K562 (cell line): ENCODE measurements around the gene HOXB4. TPM values are rescaled to one million over a fixed set of nuclear protein-coding genes. Genes with fewer than 3 reads are reported as not detected.

Experiments
- ATAC-seq: fragments of 200-7000 bp; cut with Tn5 transposase; 3 replicates; pipeline ENCODE4 v1.9.1; 2020; ENCODE audit warnings: moderate library complexity
- BruUV-seq: library from RNA; stranded (reverse); fragments of 400-500 nt; replicated peaks from 2 replicates; lab custom pipeline; 2021; lab: Mats Ljungman, UMichigan
- CTCF ChIA-PET: fragments of 300-600 bp; formaldehyde crosslinking; extraction: SDS; loops from one replicate; lab custom pipeline; 2021; ENCODE audit warnings: low intra/inter-chr PET ratio; lab: Yijun Ruan, JAX
- POLR2A ChIA-PET: fragments of 300-600, 350-650 bp; sonication (Branson Sonifier 250); formaldehyde crosslinking; extraction: SDS; loops from one replicate; lab custom pipeline; 2021; ENCODE audit warnings: antibody characterized with exemption, inconsistent platforms; lab: Yijun Ruan, JAX
- DNase-seq, 4 experiments: peaks; one replicate each; pipeline versions ENCODE4 v3.0.0 to v3.0.0-alpha.2; 2011 to 2018; ENCODE audit warnings: low spot score in 3 of 4, mixed read lengths in 3 of 4; ENCODE audit errors: extremely low read depth in 1 of 4
- FAIRE-seq: peaks from 2 replicates; lab custom pipeline; 2011; peaks lifted over from hg19 to GRCh38; lab: Jason Lieb, UNC
- H2AFZ ChIP-seq: 2 replicates; pipeline ENCODE4 v1.6.0; 2011; ENCODE audit warnings: low read depth, low read length, control low read depth, inconsistent platforms
- H3K27ac ChIP-seq: fragments of 200-600 bp; 3 replicates; pipeline ENCODE4 v1.8.0; 2011; ENCODE audit warnings: low read depth, mild to moderate bottlenecking, control low read depth, inconsistent platforms, low read length, moderate library complexity, mixed read lengths; ENCODE audit errors: extremely low read depth
- H3K27me3 ChIP-seq, 2 experiments: fragments of 300-600 bp in 1 of 2; 2 replicates in 1 of 2; 3 replicates in 1 of 2; pipeline versions ENCODE4 v1.6.0 to v1.8.0; 2011; ENCODE audit warnings: inconsistent platforms in 2 of 2, low read length in 2 of 2, mild to moderate bottlenecking in 1 of 2, mixed read lengths in 1 of 2, moderate library complexity in 1 of 2; ENCODE audit not compliant: control insufficient read depth in 2 of 2, insufficient read depth in 2 of 2
- H3K36me3 ChIP-seq: fragments of 300-600 bp; 3 replicates; pipeline ENCODE4 v1.8.0; 2011; ENCODE audit warnings: mild to moderate bottlenecking, low read length, inconsistent platforms; ENCODE audit not compliant: control insufficient read depth, insufficient read depth
- H3K4me1 ChIP-seq, 2 experiments: fragments of 200-600 bp in 1 of 2; replicated peaks in 1 of 2; 2 replicates in 1 of 2; 3 replicates in 1 of 2; pipeline versions ENCODE4 v1.5.1 to v1.8.0; 2011; ENCODE audit warnings: inconsistent platforms in 2 of 2, low read length in 2 of 2, mild to moderate bottlenecking in 1 of 2, mixed read lengths in 1 of 2, moderate library complexity in 1 of 2; ENCODE audit not compliant: control insufficient read depth in 2 of 2, insufficient read depth in 2 of 2
- H3K4me2 ChIP-seq: 2 replicates; pipeline ENCODE4 v1.6.1; 2011; ENCODE audit warnings: low read length, control low read depth, inconsistent platforms, mixed read lengths; ENCODE audit not compliant: insufficient read depth
- H3K4me3 ChIP-seq: fragments of 200-600 bp; sonication (generic), shearing (Covaris generic); 2 replicates; pipeline ENCODE4 v1.5.1; 2016; ENCODE audit warnings: control low read depth, inconsistent platforms
- H3K79me2 ChIP-seq: fragments of 200-600 bp; 3 replicates; pipeline ENCODE4 v1.8.0; 2011; ENCODE audit warnings: low read length, inconsistent platforms; ENCODE audit not compliant: control insufficient read depth, insufficient read depth
- H3K9ac ChIP-seq, 2 experiments: 2 replicates each; pipeline versions ENCODE4 v1.6.0 to v1.6.1; 2011; ENCODE audit warnings: low read depth in 2 of 2, low read length in 2 of 2, control low read depth in 1 of 2, inconsistent platforms in 1 of 2, mild to moderate bottlenecking in 1 of 2, mixed read lengths in 1 of 2; ENCODE audit not compliant: insufficient read depth in 1 of 2
- H3K9me1 ChIP-seq: one replicate; pipeline ENCODE4 v1.6.0; 2011; ENCODE audit warnings: inconsistent platforms, mild to moderate bottlenecking, low read length, moderate library complexity; ENCODE audit not compliant: control insufficient read depth, insufficient read depth
- H3K9me3 ChIP-seq: replicated peaks from 2 replicates; pipeline ENCODE4 v1.5.1; 2011; ENCODE audit warnings: low read depth, low read length, inconsistent platforms; ENCODE audit not compliant: control insufficient read depth, insufficient read depth
- H4K20me1 ChIP-seq: replicated peaks from 2 replicates; pipeline ENCODE4 v1.6.1; 2011; ENCODE audit warnings: low read length, inconsistent platforms, mixed read lengths; ENCODE audit not compliant: control insufficient read depth, insufficient read depth
- CTCF ChIP-seq, 3 experiments: IDR thresholded peaks in 2 of 3; conservative IDR thresholded peaks in 1 of 3; 2 replicates each; pipeline ENCODE4 v1.5.1; 2011 to 2012; ENCODE audit warnings: low read length in 3 of 3, mild to moderate bottlenecking in 3 of 3, control low read depth in 2 of 3, improper control_type of control experiment in 1 of 3, inconsistent platforms in 1 of 3, low read depth in 1 of 3, mixed read lengths in 1 of 3, moderate library complexity in 1 of 3; ENCODE audit not compliant: insufficient read depth in 2 of 3
- LEF1 ChIP-seq: fragments of 450-650 bp; IDR thresholded peaks from 2 replicates; pipeline ENCODE4 v1.6.1; 2016; ENCODE audit warnings: mild to moderate bottlenecking
- NFIX ChIP-seq: fragments of 250-450 bp; sonication (Bioruptor Pico); IDR thresholded peaks from 2 replicates; pipeline ENCODE4 v1.4.0; 2020; ENCODE audit warnings: low read depth, mild to moderate bottlenecking, moderate library complexity
- WGBS: fragments of 100-300 bp; shearing (Covaris generic); methylation state at CpG from one replicate; pipeline ENCODE4 v1.1.6; 2016; ENCODE audit warnings: low coverage, mixed read lengths; ENCODE audit not compliant: insufficient coverage; ENCODE audit errors: missing lambda C conversion rate; 5-methylcytosine and 5-hydroxymethylcytosine counted together
- in situ Hi-C: fragments of 300-500 bp; cut with MboI; formaldehyde crosslinking; loops from 4 replicates; pipeline ENCODE4 v1.15.0; 2018; ENCODE audit warnings: inconsistent platforms, mixed read lengths
- intact Hi-C: fragments of 100-400 bp; cut with micrococcal nuclease; formaldehyde crosslinking; loops from 2 replicates; pipeline ENCODE4 v1.14.2; 2022
- polyA plus RNA-seq, 8 experiments: library from polyadenylated mRNA; depleted of rRNA in 4 of 8; stranded (reverse) in 5 of 8; unstranded in 3 of 8; fragments of >200 nt; fragmentation: Nextera tagmentation in 2 of 8; fragmentation: Illumina TruSeq in 1 of 8; extraction: Ambion mirVana in 2 of 8; extraction: Trizol in 1 of 8; gene quantifications; 2 replicates each; pipeline versions ENCODE4 v1.2.1 to v1.2.3, GENCODE V29; 2011 to 2014; ENCODE audit warnings: inconsistent platforms in 1 of 8, missing spikeins in 1 of 8
- total RNA-seq, 7 experiments: library from RNA; depleted of rRNA in 6 of 7; stranded (reverse); fragments of >200 nt in 6 of 7; fragmentation: Illumina TruSeq in 2 of 7; extraction: Trizol in 2 of 7; gene quantifications; 2 replicates each; pipeline versions ENCODE4 v1.2.1 to v1.2.3, GENCODE V29; 2011 to 2021; ENCODE audit warnings: low replicate concordance in 1 of 7

HOXB4 gene
- total and polyA plus RNA-seq, 9 of the 15 experiments (the other 6 are each of a cell fraction or from before 2014, with no cell fraction given), result 1.6 to 34.9 (median 14.9) TPM

GRCh38 chr17:48559840-48560817 is 18.0 kb downstream of the HOXB4 start:
- Histone ChIP-seq H3K9ac (peak overlapping the region in 1 of 2 experiments; percentile 79; a peak in 2 of 4 replicates), H3K36me3 (peaks cover 71% of the 10 kb centered on the region; the same call in 2 of the 3 replicates)
- FAIRE-seq, result no peak
- TF ChIP-seq NFIX (CRISPR knock-in tag) (no peak), CTCF (IDR thresholded peaks at IDR 0.05 in 2 of 3, conservative IDR thresholded peaks at IDR 0.05 in 1 of 3; ENCODE audit: insufficient read depth in 2 of 3, low read depth in 1 of 3, low read length in 3 of 3) (0 out of 6 replicates have a peak, but pooled peaks of 1 of the 3 experiments have one; percentile 13), LEF1 (no peak)
- TF ChIP-seq, all 486 proteins: peak for 1
- peaks cover 6% of the 10 kb centered on the region for H3K9me1 ChIP-seq
- no peaks in the 10 kb centered on the region for H3K27me3 ChIP-seq
- DNase-seq (no peak), ATAC-seq (no peak)
- in situ Hi-C loops (no loop called here), intact Hi-C loops (no loop called here)
- H3K4me3 ChIP-seq, result no peak overlapping the region
- CTCF ChIA-PET, result interaction anchor here (0.6 kb wide), 1 partner anchor 582 kb away, joined by 3 read pairs; no protein-coding TSS in a partner anchor
- peaks cover 26 to 36% of the 10 kb centered on the region in 2 experiments for H3K4me1 ChIP-seq
- 78% methylated on average over 12 of the region's 14 CpGs for WGBS
- H3K79me2 ChIP-seq, result peaks cover 33% of the 10 kb centered on the region
- no TSS peak for BruUV-seq
- no peak overlapping the region for H2AFZ ChIP-seq
- H3K9me3 ChIP-seq, result no peaks in the 10 kb centered on the region
- no peaks in the 10 kb centered on the region for H4K20me1 ChIP-seq
- H3K4me2 ChIP-seq, result no peak overlapping the region
- H3K27ac ChIP-seq, result no peak overlapping the region
- POLR2A ChIA-PET, result interaction anchor here (0.7 to 2.1 kb wide), 7 partner anchors 10 to 67 kb away, joined by 3 to 12 read pairs (median 6); no protein-coding TSS in a partner anchor
